RWPE2 (cell line): ENCODE results near the gene KAT6B.

Experiments
- ATAC-seq: fragments of 200-7000 bp; cut with Tn5 transposase; 3 replicates; pipeline ENCODE4 v1.9.1; 2021; ENCODE audit warnings: low read depth
- DNase-seq: peaks from one replicate; pipeline ENCODE4 v3.0.0-alpha.2; 2020; ENCODE audit warnings: low spot score
- H3K27ac ChIP-seq: fragments of 450-650 bp; 2 replicates; pipeline ENCODE4 v1.5.1; 2017; ENCODE audit warnings: mild to moderate bottlenecking; ENCODE audit not compliant: poor library complexity, severe bottlenecking
- H3K27me3 ChIP-seq: fragments of 250-450 bp; sonication (Bioruptor Pico); 2 replicates; pipeline ENCODE4 v1.5.1; 2021; ENCODE audit warnings: mild to moderate bottlenecking, moderate library complexity; ENCODE audit not compliant: insufficient read depth, poor library complexity, severe bottlenecking
- H3K36me3 ChIP-seq: fragments of 250-450 bp; sonication (Bioruptor Pico); 2 replicates; pipeline ENCODE4 v1.5.1; 2020; ENCODE audit warnings: low read depth, mild to moderate bottlenecking, moderate library complexity
- H3K4me1 ChIP-seq: fragments of 250-450 bp; sonication (Bioruptor Pico); 2 replicates; pipeline ENCODE4 v1.5.1; 2021; ENCODE audit warnings: mild to moderate bottlenecking, moderate library complexity; ENCODE audit not compliant: insufficient read depth, poor library complexity, severe bottlenecking
- H3K4me3 ChIP-seq: fragments of 250-450 bp; sonication (Bioruptor Pico); 2 replicates; pipeline ENCODE4 v1.5.1; 2021; ENCODE audit warnings: mild to moderate bottlenecking, moderate library complexity; ENCODE audit not compliant: severe bottlenecking
- H3K9me3 ChIP-seq: fragments of 250-450 bp; sonication (Bioruptor Pico); 2 replicates; pipeline ENCODE4 v1.5.1; 2021; ENCODE audit warnings: mild to moderate bottlenecking, moderate library complexity; ENCODE audit not compliant: severe bottlenecking
- TF ChIP-seq, protein P1 (sequence below): fragments of 450-650 bp; IDR thresholded peaks from one replicate; pipeline ENCODE4 v1.5.1; 2017; ENCODE audit warnings: mild to moderate bottlenecking, moderate library complexity; ENCODE audit not compliant: poor library complexity, severe bottlenecking

Gene KAT6B

GRCh38 chr10:74977913-74978847 lies 151.8 kb downstream of the KAT6B start:
- TF ChIP-seq, protein P1, sequence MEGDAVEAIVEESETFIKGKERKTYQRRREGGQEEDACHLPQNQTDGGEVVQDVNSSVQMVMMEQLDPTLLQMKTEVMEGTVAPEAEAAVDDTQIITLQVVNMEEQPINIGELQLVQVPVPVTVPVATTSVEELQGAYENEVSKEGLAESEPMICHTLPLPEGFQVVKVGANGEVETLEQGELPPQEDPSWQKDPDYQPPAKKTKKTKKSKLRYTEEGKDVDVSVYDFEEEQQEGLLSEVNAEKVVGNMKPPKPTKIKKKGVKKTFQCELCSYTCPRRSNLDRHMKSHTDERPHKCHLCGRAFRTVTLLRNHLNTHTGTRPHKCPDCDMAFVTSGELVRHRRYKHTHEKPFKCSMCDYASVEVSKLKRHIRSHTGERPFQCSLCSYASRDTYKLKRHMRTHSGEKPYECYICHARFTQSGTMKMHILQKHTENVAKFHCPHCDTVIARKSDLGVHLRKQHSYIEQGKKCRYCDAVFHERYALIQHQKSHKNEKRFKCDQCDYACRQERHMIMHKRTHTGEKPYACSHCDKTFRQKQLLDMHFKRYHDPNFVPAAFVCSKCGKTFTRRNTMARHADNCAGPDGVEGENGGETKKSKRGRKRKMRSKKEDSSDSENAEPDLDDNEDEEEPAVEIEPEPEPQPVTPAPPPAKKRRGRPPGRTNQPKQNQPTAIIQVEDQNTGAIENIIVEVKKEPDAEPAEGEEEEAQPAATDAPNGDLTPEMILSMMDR: no peak
- Histone ChIP-seq H3K36me3 (no peaks in the 10 kb centered on the region), H3K9me3 (no peaks in the 10 kb centered on the region), H3K27ac (no peak overlapping the region), H3K4me1 (no peaks in the 10 kb centered on the region), H3K27me3 (no peaks in the 10 kb centered on the region), H3K4me3 (no peak overlapping the region)
- ATAC-seq (no peak), DNase-seq (no peak)

DNA sequence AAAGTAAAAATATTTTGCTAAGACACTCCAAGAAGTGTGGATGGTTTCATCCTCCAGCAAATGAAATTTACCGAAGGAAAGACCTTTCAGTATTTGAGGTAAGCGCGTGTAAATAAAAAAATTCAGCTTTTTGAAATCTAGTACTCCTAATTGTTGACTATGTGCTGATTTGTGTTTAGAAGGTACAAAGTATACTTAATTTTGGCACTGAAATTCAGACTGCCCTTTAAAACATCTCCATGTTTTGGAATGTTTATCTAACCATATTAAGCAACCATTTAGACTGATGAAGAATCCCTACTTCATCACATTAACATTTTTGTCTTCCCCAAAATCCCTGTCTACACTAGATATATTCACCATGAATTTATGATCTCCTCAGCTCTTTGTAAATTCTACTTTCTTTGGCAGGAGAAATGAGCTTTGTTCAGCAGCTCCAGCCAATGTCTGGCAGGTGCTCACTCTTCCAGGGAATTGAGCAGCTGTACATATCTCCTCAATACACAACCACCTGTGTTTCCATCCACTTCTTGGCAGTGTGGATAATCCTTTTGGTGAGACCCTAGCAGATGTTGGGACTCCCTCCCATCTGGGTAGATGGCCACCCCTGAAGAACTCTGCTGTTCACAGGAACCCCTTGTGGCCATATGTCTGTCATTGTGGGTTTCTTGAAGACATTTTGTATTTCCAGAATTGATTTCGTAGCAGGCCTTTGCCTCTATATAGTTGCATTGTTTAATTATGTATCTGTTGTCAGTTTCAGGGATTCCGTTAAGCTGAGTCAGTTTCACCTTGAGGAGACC lies 155.6 kb downstream of the KAT6B start:
- no peak for ATAC-seq
- no peaks in the 10 kb centered on the region for H3K27me3 ChIP-seq
- H3K27ac ChIP-seq: no peak overlapping the region

GRCh38 chr10:74982634-74982982 lies 156.2 kb downstream of the KAT6B start:
- no peak for ATAC-seq
- TF ChIP-seq, protein P1: no peak
- Histone ChIP-seq H3K27me3 (no peaks in the 10 kb centered on the region), H3K27ac (no peak overlapping the region), H3K9me3 (no peaks in the 10 kb centered on the region), H3K4me3 (no peak overlapping the region), H3K36me3 (peaks cover 5% of the 10 kb centered on the region; the same call in 1 of the 2 replicates), H3K4me1 (no peaks in the 10 kb centered on the region)
- DNase-seq: no peak

More for the DNA sequence above, 155.6 kb downstream of the KAT6B start:
- Histone ChIP-seq H3K9me3 (no peaks in the 10 kb centered on the region), H3K4me3 (no peak overlapping the region), H3K4me1 (no peaks in the 10 kb centered on the region), H3K36me3 (peaks cover 5% of the 10 kb centered on the region; the same call in 1 of the 2 replicates)
- TF ChIP-seq, protein P1: no peak
- no peak for DNase-seq

DNA sequence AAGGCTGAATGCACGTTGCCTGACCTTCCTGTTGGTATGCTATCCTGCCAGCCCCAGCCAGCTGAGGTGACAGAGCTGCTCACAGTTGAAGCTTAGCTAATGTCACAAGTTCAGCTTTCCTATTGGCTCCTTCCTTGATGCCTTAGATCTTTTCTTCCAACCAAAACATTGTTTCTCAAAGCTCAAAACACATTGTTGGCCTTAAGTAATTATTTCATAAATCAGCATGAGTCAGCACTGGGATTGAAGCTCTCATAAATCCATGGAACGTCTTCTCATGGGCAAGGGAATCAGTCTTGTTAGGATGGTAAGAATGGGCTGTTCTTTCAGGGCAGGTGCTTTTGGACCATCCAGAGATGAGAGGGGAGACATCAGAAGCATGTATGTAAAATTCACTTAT lies 157.0 kb downstream of the KAT6B start:
- TF ChIP-seq, protein P1: no peak
- ATAC-seq: no peak
- Histone ChIP-seq H3K4me3 (no peak overlapping the region), H3K9me3 (no peaks in the 10 kb centered on the region), H3K4me1 (no peaks in the 10 kb centered on the region), H3K27me3 (no peaks in the 10 kb centered on the region), H3K27ac (no peak overlapping the region), H3K36me3 (peaks cover 5% of the 10 kb centered on the region; the same call in 1 of the 2 replicates)
- no peak for DNase-seq
